ENCODE results near the gene WDR27.

- TF ChIP-seq, protein P1, sequence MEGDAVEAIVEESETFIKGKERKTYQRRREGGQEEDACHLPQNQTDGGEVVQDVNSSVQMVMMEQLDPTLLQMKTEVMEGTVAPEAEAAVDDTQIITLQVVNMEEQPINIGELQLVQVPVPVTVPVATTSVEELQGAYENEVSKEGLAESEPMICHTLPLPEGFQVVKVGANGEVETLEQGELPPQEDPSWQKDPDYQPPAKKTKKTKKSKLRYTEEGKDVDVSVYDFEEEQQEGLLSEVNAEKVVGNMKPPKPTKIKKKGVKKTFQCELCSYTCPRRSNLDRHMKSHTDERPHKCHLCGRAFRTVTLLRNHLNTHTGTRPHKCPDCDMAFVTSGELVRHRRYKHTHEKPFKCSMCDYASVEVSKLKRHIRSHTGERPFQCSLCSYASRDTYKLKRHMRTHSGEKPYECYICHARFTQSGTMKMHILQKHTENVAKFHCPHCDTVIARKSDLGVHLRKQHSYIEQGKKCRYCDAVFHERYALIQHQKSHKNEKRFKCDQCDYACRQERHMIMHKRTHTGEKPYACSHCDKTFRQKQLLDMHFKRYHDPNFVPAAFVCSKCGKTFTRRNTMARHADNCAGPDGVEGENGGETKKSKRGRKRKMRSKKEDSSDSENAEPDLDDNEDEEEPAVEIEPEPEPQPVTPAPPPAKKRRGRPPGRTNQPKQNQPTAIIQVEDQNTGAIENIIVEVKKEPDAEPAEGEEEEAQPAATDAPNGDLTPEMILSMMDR (conservative IDR thresholded peaks at IDR 0.05; ENCODE audit: low read length) = no peak
- TF ChIP-seq EZH2phosphoT487 (IDR thresholded peaks at IDR 0.05; ENCODE audit: borderline replicate concordance, low read depth, low read length) = no peak
Measured at GRCh38 chr6:169566961-169567750, 134.7 kb downstream of the WDR27 start.
